Ovary (tissue), 9 donors: Measurements from ENCODE around the gene PUSL1. TPM values are rescaled to one million over a fixed set of nuclear protein-coding genes. Genes with fewer than 3 reads are reported as not detected.

ENCODE experiments used
- DNase-seq, 5 donors: peaks; one replicate each; pipeline ENCODE4 v3.0.0-alpha.2; 2019 to 2020
- H3K27ac ChIP-seq, 2 donors: fragments of 200-600 bp; one replicate each; pipeline versions ENCODE4 v1.5.1 to v1.8.0; 2019 to 2022
- H3K27me3 ChIP-seq: fragments of 200-600 bp; one replicate; pipeline ENCODE4 v1.8.0; 2022
- H3K36me3 ChIP-seq: fragments of 200-600 bp; sonication (generic); one replicate; pipeline ENCODE4 v1.5.1; 2019
- H3K4me1 ChIP-seq: one replicate; pipeline ENCODE4 v1.8.1; 2013; ENCODE audit warnings: mild to moderate bottlenecking, moderate library complexity; ENCODE audit not compliant: insufficient read depth
- H3K4me3 ChIP-seq: fragments of 200-600 bp; sonication (generic); one replicate; pipeline ENCODE4 v1.5.1; 2017
- H3K9me3 ChIP-seq, 2 donors: fragments of 200-600 bp in 1 of 2; sonication (generic) in 1 of 2; one replicate each; pipeline versions ENCODE4 v1.5.1 to v1.8.1; 2013 to 2019; ENCODE audit warnings: mild to moderate bottlenecking in 1 of 2, moderate library complexity in 1 of 2
- CTCF ChIP-seq, 3 donors: fragments of 450-650 bp in 2 of 3; fragments of 200-600 bp in 1 of 3; IDR thresholded peaks; one replicate each; pipeline versions ENCODE4 v1.5.1 to v1.8.0; 2016 to 2022; ENCODE audit warnings: antibody characterized with exemption in 3 of 3, mild to moderate bottlenecking in 1 of 3
- EP300 ChIP-seq: sonication (generic); formaldehyde crosslinking; IDR thresholded peaks from one replicate; pipeline ENCODE4 v1.6.1; 2017; ENCODE audit warnings: antibody characterized with exemption
- POLR2A ChIP-seq: fragments of 450-650 bp; IDR thresholded peaks from one replicate; pipeline ENCODE4 v1.6.1; 2017; ENCODE audit warnings: antibody characterized with exemption, mild to moderate bottlenecking, moderate library complexity
- WGBS, 3 donors: extraction: QIAGEN DNeasy Blood & Tissue Kit in 1 of 3; methylation state at CpG; one replicate each; pipeline versions ENCODE4 v1.1.5 to v1.1.7; 2013 to 2017; 5-methylcytosine and 5-hydroxymethylcytosine counted together
- intact Hi-C, 4 donors: fragments of 100-400 bp; cut with DNase I; formaldehyde crosslinking; loops; one replicate each; pipeline versions ENCODE4 v1.11.0 to v1.15.1; 2022 to 2023
- polyA plus RNA-seq, 2 donors: library from polyadenylated mRNA; stranded (reverse); fragments of 200-250 nt in 1 of 2; fragments of 350-450 nt in 1 of 2; fragmentation: Illumina TruSeq in 1 of 2; extraction: RNeasy Lipid Tissue Mini Kit (QIAGEN cat#74804) in 1 of 2; gene quantifications; one replicate each; pipeline ENCODE4 v1.2.3, GENCODE V29; 2013 to 2014
- total RNA-seq, 7 donors: library from RNA; depleted of rRNA in 2 of 7; stranded (reverse); fragments of >200 nt in 2 of 7; fragmentation: NEBNext Ultra II Directional in 3 of 7; extraction: Animal tissue kit (Norgen Biotek cat#: 25700) in 3 of 7; gene quantifications; one replicate each; pipeline versions ENCODE4 v1.1.0 to v1.2.4, GENCODE V29; 2016 to 2023
- donor health status: DM: no; HTN: no; CAD: no; lungs with moderate emphysema.
- donor health status: DM: no; HTN: no; CAD: no.
- donor health status: Bipolar disorder and iron deficiency.
- donor health status: DM: yes; HTN: yes; CAD: no.
- donor health status: DM: no; HTN: no; CAD: no.
- donor health status: DM: yes; HTN: yes; CAD: no.

Gene PUSL1
- total and polyA plus RNA-seq, 9 donors: 0.18 to 27.6 (median 20.8) TPM

GRCh38 chr1:1302951-1303509 is 5.4 kb upstream of the PUSL1 start:
- H3K36me3 ChIP-seq: no peaks in the 10 kb centered on the region
- no peak overlapping the region for H3K4me3 ChIP-seq
- H3K9me3 ChIP-seq: no peaks in the 10 kb centered on the region
- 80 to 83% (median 82%) methylated on average over 31 of the region's 31 CpGs for WGBS, 3 donors
- intact Hi-C loops: no loop called here
- TF ChIP-seq CTCF (IDR thresholded peaks at IDR 0.05) (no peak), POLR2A (no peak), EP300 (no peak)
- peak in 2 of 5 donors; percentile 19 to 55 for DNase-seq
- H3K4me1 ChIP-seq: peaks cover 24% of the 10 kb centered on the region
- H3K27ac ChIP-seq: no peak overlapping the region
- no peaks in the 10 kb centered on the region for H3K27me3 ChIP-seq

GRCh38 chr1:1303736-1304135 is 4.7 kb upstream of the PUSL1 start:
- H3K27ac ChIP-seq: peak overlapping the region; percentile 76 to 79
- no peaks in the 10 kb centered on the region for H3K36me3 ChIP-seq
- peaks cover 24% of the 10 kb centered on the region for H3K4me1 ChIP-seq
- intact Hi-C loops: no loop called here
- 66 to 76% (median 73%) methylated on average over 6 to 13 of the region's 13 CpGs for WGBS, 3 donors
- TF ChIP-seq POLR2A: no peak
- no peak for TF ChIP-seq EP300
- no peak for TF ChIP-seq CTCF (IDR thresholded peaks at IDR 0.05)
- no peaks in the 10 kb centered on the region for H3K9me3 ChIP-seq
- no peaks in the 10 kb centered on the region for H3K27me3 ChIP-seq
- peak in 1 of 5 donors; percentile 52 for DNase-seq
- no peak overlapping the region for H3K4me3 ChIP-seq

- H3K27me3 ChIP-seq: no peaks in the 10 kb centered on the region
- no peaks in the 10 kb centered on the region for H3K36me3 ChIP-seq
- TF ChIP-seq EP300 (no peak), CTCF (IDR thresholded peaks at IDR 0.05) (peak in 1 of 3 donors; percentile 26), POLR2A (peak; percentile 26)
- intact Hi-C loops: no loop called here
- H3K27ac ChIP-seq: peak overlapping the region; percentile 76 to 79
- peaks cover 32% of the 10 kb centered on the region for H3K4me1 ChIP-seq
- H3K9me3 ChIP-seq: no peaks in the 10 kb centered on the region
- WGBS, 3 donors: 9 to 15% (median 13%) methylated on average over 24 to 29 of the region's 29 CpGs
- DNase-seq: peak; percentile 87 to 92 (median 90)
- peak overlapping the region; percentile 46 for H3K4me3 ChIP-seq
Measured at GRCh38 chr1:1304331-1305299, 3.8 kb upstream of the PUSL1 start.

- peak; percentile 75 to 81 (median 79) for DNase-seq
- Histone ChIP-seq H3K9me3 (no peaks in the 10 kb centered on the region), H3K27me3 (no peaks in the 10 kb centered on the region), H3K4me3 (peak overlapping the region; percentile 46), H3K36me3 (no peaks in the 10 kb centered on the region), H3K27ac (peak overlapping the region; percentile 76 to 79), H3K4me1 (peaks cover 32% of the 10 kb centered on the region)
- WGBS, 3 donors: 26 to 31% (median 30%) methylated on average over 22 to 25 of the region's 25 CpGs
- intact Hi-C loops: no loop called here
- TF ChIP-seq CTCF (IDR thresholded peaks at IDR 0.05): no peak
- TF ChIP-seq POLR2A: no peak
- TF ChIP-seq EP300: no peak
Measured at GRCh38 chr1:1305300-1306069, 2.9 kb upstream of the PUSL1 start.
